HG02943 (cell line): ENCODE results near the gene PPP4R4.
"Not testable (repeated sequence)": the region's sequence is repeated elsewhere in the genome, so short reads cannot be mapped to it uniquely, and the experiment has no call there.

Experiments used
- ATAC-seq: cut with Tn5 transposase; IDR thresholded peaks from one replicate; pipeline ENCODE4 v1.9.1; 2021; ENCODE audit warnings: mild to moderate bottlenecking, low read depth, moderate library complexity; ENCODE audit not compliant: unreplicated experiment

PPP4R4 gene

DNA sequence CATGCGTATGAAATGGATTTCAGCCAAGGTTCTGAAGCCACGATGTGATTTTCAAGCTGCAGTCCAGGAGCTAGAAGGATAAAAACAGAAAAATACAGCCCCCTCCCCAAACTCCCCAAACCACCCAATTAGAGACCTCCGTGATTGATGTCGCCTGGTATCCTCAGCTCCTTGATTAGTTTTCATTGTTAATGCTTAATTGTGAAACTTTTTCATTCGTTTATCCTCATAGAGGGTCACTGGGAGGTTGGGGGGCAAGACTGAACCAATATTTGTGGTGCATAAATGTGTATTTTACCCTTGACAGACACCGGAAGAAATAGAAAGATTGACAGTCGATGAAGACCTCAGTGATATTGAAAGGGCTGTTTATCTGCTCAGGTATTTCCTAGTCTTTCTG, 1.6 kb downstream of the PPP4R4 start:
- ATAC-seq: no peak

- no peak for ATAC-seq
Observed at GRCh38 chr14:94176808-94177207, 2.7 kb downstream of the PPP4R4 start.

DNA sequence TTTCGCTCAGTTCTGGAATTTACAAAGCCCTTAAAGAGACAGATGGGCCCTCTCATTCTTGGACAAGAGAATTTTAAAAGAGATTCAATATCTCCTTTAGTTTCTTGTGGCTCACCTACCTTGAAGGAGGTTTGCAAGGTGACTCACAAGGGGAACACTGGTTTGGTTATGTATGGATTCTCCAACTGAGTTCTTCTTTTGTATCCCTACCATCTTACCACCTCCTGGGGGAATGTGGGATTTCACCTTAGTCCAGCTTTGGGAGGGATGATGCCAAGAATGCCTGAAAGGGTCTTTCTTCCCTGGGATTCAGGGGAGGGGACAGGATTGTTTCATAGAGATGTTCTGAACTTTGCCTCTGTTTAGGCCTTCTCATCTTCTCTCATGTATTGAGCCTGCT, 3.7 kb downstream of the PPP4R4 start:
- ATAC-seq: no peak

- ATAC-seq: no peak
Observed at GRCh38 chr14:94179244-94179643, 5.1 kb downstream of the PPP4R4 start.

GRCh38 chr14:94180655-94181271, 6.6 kb downstream of the PPP4R4 start:
- ATAC-seq: no peak

DNA sequence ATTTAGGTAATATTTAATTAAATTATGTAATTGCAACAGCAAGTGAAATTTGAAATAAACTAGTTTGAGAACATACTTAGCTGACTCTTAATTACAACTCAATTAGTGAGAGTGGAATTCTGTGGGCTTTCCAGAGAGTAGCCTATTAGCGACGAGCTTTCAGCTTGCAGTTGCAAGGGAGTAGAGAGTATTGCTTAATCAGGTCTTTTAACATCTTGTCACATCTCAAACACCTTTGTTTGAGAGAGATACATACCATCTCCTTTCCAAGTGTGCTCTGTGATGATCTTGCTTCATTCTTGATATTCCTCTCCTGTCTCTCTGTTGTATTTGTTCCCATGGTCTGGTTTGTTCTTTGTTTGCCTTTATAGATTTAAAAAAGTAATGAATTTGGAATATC, 7.7 kb downstream of the PPP4R4 start:
- no peak for ATAC-seq

- ATAC-seq: no peak
Observed at GRCh38 chr14:94192536-94192935, 18.4 kb downstream of the PPP4R4 start.

DNA sequence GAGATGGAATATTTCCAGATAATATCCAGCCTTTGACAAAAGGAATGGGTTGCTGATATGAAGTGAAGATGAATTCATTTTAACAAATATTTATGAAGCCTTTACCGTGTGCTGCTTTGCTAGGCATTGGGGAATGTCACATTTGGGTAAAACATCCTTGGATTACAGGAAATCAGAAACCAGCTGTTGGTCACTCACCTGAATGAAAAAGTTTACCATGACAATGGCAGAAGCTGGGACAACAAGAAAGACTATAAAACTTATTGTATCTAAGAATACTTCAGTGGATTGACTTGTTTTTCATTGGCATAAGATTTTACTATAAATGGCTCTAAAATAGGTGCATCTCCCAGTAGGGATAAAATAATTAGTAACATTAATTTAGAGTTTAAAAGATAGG, 19.7 kb downstream of the PPP4R4 start:
- ATAC-seq: no peak

GRCh38 chr14:94196057-94196456, 21.9 kb downstream of the PPP4R4 start:
- no peak for ATAC-seq

- ATAC-seq: no peak
Observed at GRCh38 chr14:94203473-94204210, 29.5 kb downstream of the PPP4R4 start.

DNA sequence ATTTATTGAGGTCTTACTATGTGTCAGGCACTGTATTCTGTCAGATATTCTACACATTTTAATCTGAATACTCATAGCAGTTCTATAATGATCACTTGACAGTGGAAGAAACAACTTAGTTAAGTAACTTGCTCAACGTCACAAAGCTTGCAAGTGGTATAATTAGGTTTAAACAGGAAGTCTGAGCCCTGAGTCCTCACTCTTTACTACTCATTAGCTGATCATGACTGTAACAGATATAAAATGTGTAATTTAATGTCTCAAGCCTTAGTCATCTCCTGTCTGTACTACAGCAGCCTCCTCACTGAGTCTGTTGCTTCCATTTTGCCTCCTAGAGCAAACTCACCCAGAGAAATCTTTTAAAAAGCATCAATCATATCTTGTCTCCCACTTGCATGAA, 38.9 kb downstream of the PPP4R4 start:
- no peak for ATAC-seq

DNA sequence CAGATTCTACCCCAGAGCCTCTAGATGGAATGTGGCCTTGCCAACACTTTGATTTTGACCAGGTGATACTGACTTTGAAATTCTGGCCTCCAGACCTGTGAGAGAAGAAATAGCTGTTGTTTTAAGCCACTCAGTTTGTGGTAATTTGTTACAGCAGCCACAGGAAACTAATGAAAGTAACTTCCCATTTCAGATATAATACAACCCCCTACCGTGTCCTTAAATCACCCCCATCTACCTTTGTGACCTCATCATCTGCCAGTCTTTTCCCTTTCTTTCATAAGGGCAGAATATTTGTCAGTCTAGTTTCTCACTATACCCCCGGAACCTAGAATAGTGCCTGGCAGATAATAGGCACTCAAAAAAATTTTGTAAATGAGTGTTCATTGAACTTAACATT, 39.6 kb downstream of the PPP4R4 start:
- ATAC-seq: no peak

DNA sequence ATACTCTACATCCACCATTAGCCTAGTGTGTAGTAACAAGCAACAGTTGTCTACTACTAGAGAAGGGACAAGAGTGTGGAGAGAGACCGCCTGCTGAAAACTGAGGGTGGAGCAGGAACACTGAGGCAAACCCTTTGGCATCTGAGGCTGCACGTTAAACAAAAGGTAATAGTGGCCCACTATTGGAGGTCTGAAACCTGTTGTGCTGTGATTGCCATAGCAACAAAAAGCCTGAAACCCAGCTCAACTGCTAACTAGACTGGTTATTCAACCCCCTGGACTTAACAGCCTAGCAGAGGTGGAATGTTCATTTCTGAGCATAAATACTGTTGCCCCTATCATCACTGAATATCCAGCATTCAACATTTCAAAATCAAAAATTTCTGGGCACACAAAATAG, 43.0 kb downstream of the PPP4R4 start:
- no peak for ATAC-seq

DNA sequence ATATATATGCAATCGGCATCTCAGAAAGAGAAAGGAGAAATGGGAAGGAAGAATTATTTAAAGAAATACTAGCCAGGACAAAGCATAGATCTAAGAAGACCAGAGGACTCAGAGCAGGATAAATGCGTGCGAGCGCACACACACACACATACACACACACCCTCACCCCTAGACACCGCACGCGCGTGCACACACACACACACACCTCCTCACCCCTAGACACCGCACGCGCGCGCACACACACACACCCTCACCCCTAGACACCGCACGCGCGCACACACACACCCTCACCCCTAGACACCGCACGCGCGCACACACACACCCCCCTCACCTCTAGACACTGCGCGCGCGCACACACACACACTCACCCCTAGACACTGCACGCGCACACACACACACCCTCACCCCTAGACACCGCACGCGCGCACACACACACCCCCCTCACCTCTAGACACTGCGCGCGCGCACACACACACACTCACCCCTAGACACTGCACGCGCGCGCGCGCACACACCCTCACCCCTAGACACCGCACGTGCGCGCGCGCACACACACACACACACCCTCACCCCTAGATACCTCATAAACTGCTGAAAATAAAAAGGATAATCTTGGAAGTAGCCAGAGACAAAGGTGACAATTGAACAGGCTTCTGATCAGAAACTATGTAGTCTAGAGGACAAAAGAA, 44.2 kb downstream of the PPP4R4 start:
- ATAC-seq: not testable (repeated sequence)

DNA sequence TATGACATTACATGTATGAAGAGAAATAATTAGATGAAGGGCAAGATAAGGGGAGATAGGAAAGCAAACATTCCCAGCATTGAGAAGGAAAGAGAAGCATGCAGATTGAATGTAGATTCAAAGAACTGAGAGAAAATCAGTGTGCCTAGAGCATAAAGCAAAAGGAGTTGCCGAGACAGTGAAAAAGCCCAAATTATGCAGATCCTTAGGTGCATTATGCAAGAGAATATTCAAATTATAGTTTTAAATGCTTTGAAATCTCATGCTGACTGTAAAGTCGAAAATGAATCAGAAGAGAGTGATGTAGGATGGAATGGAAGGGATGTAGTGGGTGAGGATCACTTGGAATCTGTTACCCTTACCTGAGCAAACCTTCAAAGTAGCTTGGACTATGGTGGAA, 49.9 kb downstream of the PPP4R4 start:
- ATAC-seq: no peak

DNA sequence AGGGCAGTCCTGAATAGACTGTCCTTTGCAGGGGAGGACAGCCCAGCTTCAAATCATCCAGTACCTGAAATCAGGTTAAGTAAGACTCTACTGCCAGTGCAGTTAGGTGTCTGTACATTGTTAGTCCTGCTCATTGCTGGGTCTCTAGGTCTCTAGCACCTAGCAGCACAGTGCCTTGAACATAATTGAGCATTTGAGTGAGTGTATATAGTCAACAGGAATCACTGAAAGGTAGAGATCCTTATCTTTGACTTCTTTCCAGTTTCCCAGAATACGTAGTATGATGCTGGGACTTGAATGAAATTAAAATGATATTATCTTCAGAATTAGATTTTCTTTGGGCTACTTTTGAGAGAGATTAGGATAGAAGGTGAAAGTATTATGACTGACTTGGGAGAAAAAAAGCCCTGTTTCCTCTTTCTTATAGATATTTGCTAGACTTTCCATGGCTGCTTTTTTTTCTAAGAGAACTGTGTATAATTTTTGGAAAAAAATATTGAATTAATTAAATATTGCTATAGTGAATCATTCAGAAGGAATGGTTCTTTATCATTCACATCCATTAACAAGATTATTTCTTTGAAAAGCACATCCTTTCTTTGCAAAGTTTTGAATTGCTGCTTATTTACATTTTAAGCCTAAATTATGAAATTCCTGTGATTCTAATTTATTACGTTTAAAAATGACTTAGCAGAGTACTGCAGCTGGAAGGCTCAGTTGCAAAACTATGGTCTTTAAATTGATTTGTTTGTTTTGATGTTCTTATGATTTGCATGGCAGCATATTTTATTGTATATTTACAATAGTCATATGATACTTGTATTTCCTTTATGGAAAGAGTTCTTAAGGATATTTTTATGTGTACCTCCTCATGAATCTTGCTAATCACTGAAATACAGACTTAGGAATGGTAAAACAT, 51.6 kb downstream of the PPP4R4 start:
- ATAC-seq: no peak

DNA sequence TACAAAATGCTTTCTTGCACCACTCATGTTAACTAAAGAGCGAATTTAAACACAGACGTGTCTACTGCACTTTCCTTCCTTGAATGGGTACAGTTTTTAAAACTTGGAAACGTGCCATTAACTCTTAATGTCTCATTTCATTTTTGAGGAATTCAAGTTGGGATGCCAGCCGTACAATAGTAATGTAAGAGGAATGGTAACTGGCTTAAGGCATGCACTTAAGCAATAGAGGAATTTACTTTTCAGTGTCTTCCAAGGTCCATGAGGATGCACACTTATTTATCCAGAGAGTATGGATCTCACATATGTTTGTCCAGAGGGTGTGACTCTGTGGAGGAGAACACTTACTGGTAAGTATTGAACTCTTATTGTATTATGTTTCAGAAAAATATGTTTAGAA, 52.9 kb downstream of the PPP4R4 start:
- no peak for ATAC-seq

GRCh38 chr14:94237046-94237445, 62.9 kb downstream of the PPP4R4 start:
- no peak for ATAC-seq

- ATAC-seq: no peak
Observed at GRCh38 chr14:94237983-94238382, 63.9 kb downstream of the PPP4R4 start.

DNA sequence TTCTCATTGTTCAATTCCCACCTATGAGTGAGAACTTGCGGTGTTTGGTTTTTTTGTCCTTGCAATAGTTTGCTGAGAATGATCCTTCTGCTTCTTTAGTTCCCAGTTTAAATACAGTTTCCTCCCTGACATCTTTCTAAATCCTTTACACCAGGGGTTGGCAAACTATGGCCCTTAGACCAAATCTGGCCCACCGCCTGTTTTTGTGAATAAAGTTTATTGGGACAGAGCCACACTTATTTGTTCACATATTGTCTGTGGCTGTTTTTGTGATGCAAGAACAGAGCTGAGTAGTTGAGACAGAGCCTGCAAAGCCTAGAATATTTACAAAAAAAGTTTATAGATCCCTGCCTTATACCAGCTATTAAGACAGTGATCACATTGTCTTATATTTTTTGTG, 65.3 kb downstream of the PPP4R4 start:
- ATAC-seq: no peak

- no peak for ATAC-seq
Observed at GRCh38 chr14:94244182-94244581, 70.1 kb downstream of the PPP4R4 start.
